Smooth muscle cell (in vitro differentiated cells): ENCODE measurements around the gene SAFB. TPM values are rescaled to one million over a fixed set of nuclear protein-coding genes. Genes with fewer than 3 reads are reported as not detected.

ENCODE experiments used
- DNase-seq: peaks from one replicate; lab custom pipeline; 2025; ENCODE audit not compliant: unreplicated experiment; lab: John Stamatoyannopoulos, UW
- H2AFZ ChIP-seq: fragments of 200-600 bp; sonication (generic); 2 replicates; pipeline ENCODE4 v1.6.0; 2016; ENCODE audit warnings: antibody characterized with exemption, low read depth, mild to moderate bottlenecking
- H3F3A ChIP-seq: fragments of 200-600 bp; sonication (generic); 2 replicates; pipeline ENCODE4 v1.6.0; 2017; ENCODE audit warnings: antibody characterized with exemption, low read depth
- H3K27ac ChIP-seq: fragments of 200-600 bp; sonication (generic); 2 replicates; pipeline ENCODE4 v1.5.1; 2016; ENCODE audit warnings: low read depth, mild to moderate bottlenecking
- H3K27me3 ChIP-seq: fragments of 200-600 bp; sonication (generic); 2 replicates; pipeline ENCODE4 v1.6.1; 2016; ENCODE audit warnings: low read depth, mild to moderate bottlenecking
- H3K36me3 ChIP-seq: fragments of 200-600 bp; sonication (generic); 2 replicates; pipeline ENCODE4 v1.5.1; 2016; ENCODE audit warnings: low read depth
- H3K4me1 ChIP-seq: fragments of 200-600 bp; sonication (generic); 2 replicates; pipeline ENCODE4 v1.5.1; 2016; ENCODE audit warnings: low read depth
- H3K4me2 ChIP-seq: fragments of 200-600 bp; sonication (generic); 2 replicates; pipeline ENCODE4 v1.6.0; 2016; ENCODE audit warnings: mild to moderate bottlenecking
- H3K4me3 ChIP-seq: fragments of 200-600 bp; sonication (generic); 2 replicates; pipeline ENCODE4 v1.5.1; 2016; ENCODE audit warnings: mild to moderate bottlenecking
- H3K79me2 ChIP-seq: fragments of 200-600 bp; sonication (generic); 2 replicates; pipeline ENCODE4 v1.6.0; 2016; ENCODE audit warnings: low read depth, mild to moderate bottlenecking
- H3K9ac ChIP-seq: fragments of 200-600 bp; sonication (generic); 2 replicates; pipeline ENCODE4 v1.6.0; 2016; ENCODE audit warnings: low read depth
- H3K9me3 ChIP-seq: fragments of 200-600 bp; sonication (generic); replicated peaks from 2 replicates; pipeline ENCODE4 v1.5.1; 2016; ENCODE audit warnings: low read depth
- H4K20me1 ChIP-seq: fragments of 200-600 bp; sonication (generic); 2 replicates; pipeline ENCODE4 v1.6.0; 2016; ENCODE audit warnings: low read depth
- WGBS: methylation state at CpG from one replicate; pipeline ENCODE4 v1.1.7; 2016; ENCODE audit warnings: low lambda C conversion rate; 5-methylcytosine and 5-hydroxymethylcytosine counted together
- polyA plus RNA-seq: library from polyadenylated mRNA; unstranded; fragments of >200 nt; fragmentation: Nextera tagmentation; extraction: Ambion mirVana; gene quantifications from 2 replicates; pipeline ENCODE4 v1.2.1, GENCODE V29; 2016
- total RNA-seq: library from RNA; depleted of rRNA; stranded (reverse); fragments of >200 nt; gene quantifications from 2 replicates; pipeline ENCODE4 v1.2.3, GENCODE V29; 2014
- TF ChIP-seq, protein P1 (sequence below): fragments of 200-600 bp; sonication (generic); IDR thresholded peaks from 2 replicates; pipeline ENCODE4 v1.5.1; 2017; ENCODE audit warnings: borderline replicate concordance, mild to moderate bottlenecking, antibody characterized with exemption; ENCODE audit not compliant: insufficient read depth, poor library complexity, severe bottlenecking

SAFB gene
- total and polyA plus RNA-seq, 2 experiments from 2014 or later, result 22.8 to 74.3 TPM

DNA sequence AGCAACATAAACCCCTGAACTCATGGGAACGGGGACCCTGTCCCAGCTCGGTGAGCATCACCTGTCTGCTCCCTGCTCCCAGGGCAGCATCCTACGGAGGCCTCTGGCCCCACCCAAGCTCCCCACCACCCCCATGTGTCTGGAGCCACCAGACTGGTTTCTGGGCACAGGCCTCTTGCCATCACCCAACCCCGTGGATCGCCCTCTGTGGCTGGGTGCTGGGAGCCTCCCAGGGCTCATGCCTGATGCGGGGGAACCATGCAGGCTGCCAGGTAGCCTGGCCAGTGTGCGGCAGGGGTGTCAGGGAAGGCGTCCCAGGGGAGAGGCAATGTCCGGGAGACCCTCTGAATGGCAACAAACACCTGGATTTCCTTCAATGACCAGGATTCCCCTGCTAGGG, 54.7 kb downstream of the SAFB start:
- Histone ChIP-seq H3K4me1 (no peaks in the 10 kb centered on the region), H3K27me3 (no peaks in the 10 kb centered on the region), H3K9ac (no peak overlapping the region), H3K9me3 (no peaks in the 10 kb centered on the region), H3K4me3 (no peak overlapping the region), H2AFZ (no peak overlapping the region), H3F3A (no peaks in the 10 kb centered on the region), H3K4me2 (no peak overlapping the region), H4K20me1 (no peaks in the 10 kb centered on the region), H3K27ac (no peak overlapping the region), H3K36me3 (no peaks in the 10 kb centered on the region), H3K79me2 (peaks cover 10% of the 10 kb centered on the region)
- WGBS, result 93% methylated on average over 9 of the region's 9 CpGs
- DNase-seq, result no peak
- TF ChIP-seq, protein P1, sequence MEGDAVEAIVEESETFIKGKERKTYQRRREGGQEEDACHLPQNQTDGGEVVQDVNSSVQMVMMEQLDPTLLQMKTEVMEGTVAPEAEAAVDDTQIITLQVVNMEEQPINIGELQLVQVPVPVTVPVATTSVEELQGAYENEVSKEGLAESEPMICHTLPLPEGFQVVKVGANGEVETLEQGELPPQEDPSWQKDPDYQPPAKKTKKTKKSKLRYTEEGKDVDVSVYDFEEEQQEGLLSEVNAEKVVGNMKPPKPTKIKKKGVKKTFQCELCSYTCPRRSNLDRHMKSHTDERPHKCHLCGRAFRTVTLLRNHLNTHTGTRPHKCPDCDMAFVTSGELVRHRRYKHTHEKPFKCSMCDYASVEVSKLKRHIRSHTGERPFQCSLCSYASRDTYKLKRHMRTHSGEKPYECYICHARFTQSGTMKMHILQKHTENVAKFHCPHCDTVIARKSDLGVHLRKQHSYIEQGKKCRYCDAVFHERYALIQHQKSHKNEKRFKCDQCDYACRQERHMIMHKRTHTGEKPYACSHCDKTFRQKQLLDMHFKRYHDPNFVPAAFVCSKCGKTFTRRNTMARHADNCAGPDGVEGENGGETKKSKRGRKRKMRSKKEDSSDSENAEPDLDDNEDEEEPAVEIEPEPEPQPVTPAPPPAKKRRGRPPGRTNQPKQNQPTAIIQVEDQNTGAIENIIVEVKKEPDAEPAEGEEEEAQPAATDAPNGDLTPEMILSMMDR, result no peak

DNA sequence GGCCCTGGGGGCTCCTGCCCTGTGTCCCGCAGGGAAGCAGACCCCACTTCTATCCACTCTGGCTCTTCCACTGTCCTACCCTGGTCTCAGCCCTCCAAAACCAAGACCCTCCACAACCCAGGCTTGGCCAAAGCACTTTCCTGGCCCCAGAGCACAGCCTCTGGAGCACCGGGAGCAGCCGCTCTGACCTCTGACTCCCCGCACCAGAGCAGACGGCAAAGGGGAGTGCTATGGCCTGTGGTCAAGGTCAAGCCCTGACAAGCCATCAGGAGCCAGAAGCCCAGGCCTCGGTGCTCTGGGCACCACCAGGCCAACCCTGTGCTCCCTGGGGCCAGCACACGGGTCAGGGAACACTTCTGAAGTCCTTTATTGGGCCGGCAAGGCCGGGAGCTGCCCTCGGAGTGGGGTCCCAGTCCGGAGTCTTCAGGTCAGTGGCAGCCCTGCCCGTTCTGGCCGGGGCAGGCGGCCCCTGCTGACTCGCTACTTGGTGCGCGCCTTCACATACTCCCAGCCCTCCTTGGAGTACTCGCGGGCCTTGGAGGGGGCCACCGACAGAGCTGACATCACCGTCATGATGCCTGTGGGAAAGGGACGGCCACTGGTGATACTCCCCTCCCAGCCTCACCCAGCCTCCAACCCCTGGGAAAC, 55.3 kb downstream of the SAFB start:
- peaks cover 10% of the 10 kb centered on the region for H3K79me2 ChIP-seq
- WGBS, result 96% methylated on average over 22 of the region's 22 CpGs
- no peaks in the 10 kb centered on the region for H3K9me3 ChIP-seq
- H3K4me1 ChIP-seq, result no peaks in the 10 kb centered on the region
- H4K20me1 ChIP-seq, result no peaks in the 10 kb centered on the region
- H3K4me2 ChIP-seq, result no peak overlapping the region
- no peaks in the 10 kb centered on the region for H3F3A ChIP-seq
- H3K9ac ChIP-seq, result no peak overlapping the region
- TF ChIP-seq, protein P1, result no peak
- DNase-seq, result no peak
- H3K27ac ChIP-seq, result no peak overlapping the region
- H3K4me3 ChIP-seq, result no peak overlapping the region
- no peaks in the 10 kb centered on the region for H3K27me3 ChIP-seq
- H2AFZ ChIP-seq, result no peak overlapping the region
- H3K36me3 ChIP-seq, result no peaks in the 10 kb centered on the region

DNA sequence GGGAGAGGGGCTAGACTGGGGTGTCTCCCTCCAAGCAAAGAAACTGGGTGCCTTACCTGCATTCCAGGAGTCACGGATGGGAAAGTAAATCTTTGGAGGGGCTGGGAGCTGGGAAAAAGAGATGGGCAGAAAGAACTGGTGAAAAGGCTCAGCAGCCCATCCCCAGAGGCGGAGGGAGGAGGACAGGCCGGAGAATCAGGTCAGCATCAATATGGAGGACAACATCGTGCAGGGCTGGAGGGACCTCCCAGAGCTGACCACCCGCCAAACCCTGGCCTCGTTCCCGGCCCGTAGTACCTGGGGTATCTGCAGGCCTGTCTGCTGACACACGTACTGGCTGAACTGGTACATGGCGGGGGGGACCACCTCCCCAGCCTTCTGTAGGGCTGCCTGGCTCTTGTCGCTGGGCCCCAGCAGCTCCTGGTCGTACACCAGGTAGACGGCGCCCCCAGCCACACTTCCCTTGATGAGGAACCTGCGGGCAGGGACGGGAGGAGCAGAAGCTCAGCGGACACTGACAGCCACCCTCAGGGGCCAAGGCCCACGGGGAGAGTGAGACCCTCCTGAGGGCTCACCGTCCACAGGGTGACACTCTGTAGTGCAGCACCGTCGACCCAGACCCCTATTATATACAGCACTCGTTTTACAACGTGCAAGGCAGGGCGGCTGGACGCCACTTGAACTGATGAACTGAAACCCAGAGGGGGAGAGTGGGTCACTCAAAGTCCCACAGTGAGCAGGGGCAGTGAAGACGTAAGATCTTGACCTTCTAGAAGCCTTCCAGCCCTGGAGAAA, 56.6 kb downstream of the SAFB start:
- peak overlapping the region; percentile 50 for H3K27ac ChIP-seq
- no peak for DNase-seq
- WGBS, result 50% methylated on average over 26 of the region's 26 CpGs
- H3K79me2 ChIP-seq, result peaks cover 10% of the 10 kb centered on the region
- no peaks in the 10 kb centered on the region for H3K27me3 ChIP-seq
- TF ChIP-seq, protein P1, result no peak
- H3K4me2 ChIP-seq, result peak overlapping the region; percentile 97
- no peak overlapping the region for H2AFZ ChIP-seq
- H3K9ac ChIP-seq, result peak overlapping the region; percentile 88
- H3F3A ChIP-seq, result no peaks in the 10 kb centered on the region
- H3K4me1 ChIP-seq, result no peaks in the 10 kb centered on the region
- H3K36me3 ChIP-seq, result no peaks in the 10 kb centered on the region
- no peaks in the 10 kb centered on the region for H4K20me1 ChIP-seq
- H3K4me3 ChIP-seq, result peak overlapping the region; percentile 80
- H3K9me3 ChIP-seq, result no peaks in the 10 kb centered on the region
